GM12878 (cell line): ENCODE data around the gene SELENOM.
"Not testable (repeated sequence)": the region's sequence is repeated elsewhere in the genome, so short reads cannot be mapped to it uniquely, and the experiment has no call there.

Experiments used
- ATF7 ChIP-seq: fragments of 450-650 bp; IDR thresholded peaks from 2 replicates; pipeline ENCODE4 v1.6.1; 2016; ENCODE audit warnings: low read depth, mild to moderate bottlenecking
- BMI1 ChIP-seq: fragments of 450-650 bp; IDR thresholded peaks from 2 replicates; pipeline ENCODE4 v1.6.1; 2016; ENCODE audit warnings: mild to moderate bottlenecking, moderate library complexity, borderline replicate concordance
- MXI1 ChIP-seq: fragments of 150-350 bp; IDR thresholded peaks from 2 replicates; pipeline ENCODE4 v1.6.1; 2011; ENCODE audit warnings: low read depth, mild to moderate bottlenecking, inconsistent platforms, low read length, improper control_type of control experiment
- RFX5 ChIP-seq: IDR thresholded peaks from 2 replicates; pipeline ENCODE4 v1.6.1; 2011; ENCODE audit warnings: low read depth, low read length, improper control_type of control experiment
- ZZZ3 ChIP-seq: IDR thresholded peaks from 2 replicates; pipeline ENCODE4 v1.6.1; 2011; ENCODE audit warnings: low read depth; ENCODE audit not compliant: control insufficient read depth, insufficient read length
- TF ChIP-seq, protein P1 (sequence below): IDR thresholded peaks from 2 replicates; pipeline ENCODE4 v1.6.1; 2011; ENCODE audit warnings: mild to moderate bottlenecking, low read depth, low read length, moderate library complexity; ENCODE audit not compliant: insufficient replicate concordance
- TF ChIP-seq, protein P2 (sequence below), 3 experiments: IDR thresholded peaks in 2 of 3; conservative IDR thresholded peaks in 1 of 3; 2 replicates each; pipeline ENCODE4 v1.5.1; 2011; ENCODE audit warnings: low read depth in 3 of 3, low read length in 3 of 3, mild to moderate bottlenecking in 3 of 3, control low read depth in 2 of 3, moderate library complexity in 2 of 3, inconsistent platforms in 1 of 3, mixed read lengths in 1 of 3; ENCODE audit not compliant: control insufficient read depth in 2 of 3, insufficient read depth in 1 of 3; ENCODE audit errors: extremely low read depth in 1 of 3
- TF ChIP-seq, protein P3 (sequence below): IDR thresholded peaks from 2 replicates; pipeline ENCODE4 v1.6.1; 2012; ENCODE audit warnings: mild to moderate bottlenecking, low read depth, low read length

DNA sequence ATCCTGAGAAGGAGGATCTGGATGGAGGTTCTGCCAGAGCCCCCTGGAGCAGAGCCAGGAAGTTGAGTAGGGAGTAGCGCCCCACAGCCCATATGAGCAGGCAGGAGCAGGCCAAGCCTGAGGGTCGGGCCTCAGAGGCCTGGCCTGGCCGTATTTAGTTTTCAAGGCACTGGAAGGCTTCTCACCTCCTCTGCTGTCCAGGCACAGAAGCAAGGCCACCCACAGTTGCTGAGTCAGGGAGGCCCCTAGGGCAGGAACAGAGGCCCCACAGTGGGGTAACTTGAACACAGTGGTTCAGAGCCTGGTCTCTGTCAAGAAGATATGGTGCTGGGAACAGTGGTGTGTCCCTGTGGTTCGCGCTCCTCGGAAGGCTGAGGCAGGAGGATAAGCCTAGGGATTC lies 47.7 kb downstream of the SELENOM start:
- TF ChIP-seq BMI1, RFX5, MXI1, ZZZ3, ATF7: not testable (repeated sequence)
- TF ChIP-seq, protein P1, sequence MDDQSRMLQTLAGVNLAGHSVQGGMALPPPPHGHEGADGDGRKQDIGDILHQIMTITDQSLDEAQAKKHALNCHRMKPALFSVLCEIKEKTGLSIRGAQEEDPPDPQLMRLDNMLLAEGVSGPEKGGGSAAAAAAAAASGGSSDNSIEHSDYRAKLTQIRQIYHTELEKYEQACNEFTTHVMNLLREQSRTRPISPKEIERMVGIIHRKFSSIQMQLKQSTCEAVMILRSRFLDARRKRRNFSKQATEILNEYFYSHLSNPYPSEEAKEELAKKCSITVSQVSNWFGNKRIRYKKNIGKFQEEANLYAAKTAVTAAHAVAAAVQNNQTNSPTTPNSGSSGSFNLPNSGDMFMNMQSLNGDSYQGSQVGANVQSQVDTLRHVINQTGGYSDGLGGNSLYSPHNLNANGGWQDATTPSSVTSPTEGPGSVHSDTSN, result not testable (repeated sequence)
- TF ChIP-seq, protein P2, sequence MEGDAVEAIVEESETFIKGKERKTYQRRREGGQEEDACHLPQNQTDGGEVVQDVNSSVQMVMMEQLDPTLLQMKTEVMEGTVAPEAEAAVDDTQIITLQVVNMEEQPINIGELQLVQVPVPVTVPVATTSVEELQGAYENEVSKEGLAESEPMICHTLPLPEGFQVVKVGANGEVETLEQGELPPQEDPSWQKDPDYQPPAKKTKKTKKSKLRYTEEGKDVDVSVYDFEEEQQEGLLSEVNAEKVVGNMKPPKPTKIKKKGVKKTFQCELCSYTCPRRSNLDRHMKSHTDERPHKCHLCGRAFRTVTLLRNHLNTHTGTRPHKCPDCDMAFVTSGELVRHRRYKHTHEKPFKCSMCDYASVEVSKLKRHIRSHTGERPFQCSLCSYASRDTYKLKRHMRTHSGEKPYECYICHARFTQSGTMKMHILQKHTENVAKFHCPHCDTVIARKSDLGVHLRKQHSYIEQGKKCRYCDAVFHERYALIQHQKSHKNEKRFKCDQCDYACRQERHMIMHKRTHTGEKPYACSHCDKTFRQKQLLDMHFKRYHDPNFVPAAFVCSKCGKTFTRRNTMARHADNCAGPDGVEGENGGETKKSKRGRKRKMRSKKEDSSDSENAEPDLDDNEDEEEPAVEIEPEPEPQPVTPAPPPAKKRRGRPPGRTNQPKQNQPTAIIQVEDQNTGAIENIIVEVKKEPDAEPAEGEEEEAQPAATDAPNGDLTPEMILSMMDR (IDR thresholded peaks at IDR 0.05 in 2 of 3, conservative IDR thresholded peaks at IDR 0.05 in 1 of 3; ENCODE audit: control insufficient read depth in 2 of 3, extremely low read depth in 1 of 3, insufficient read depth in 1 of 3, low read depth in 3 of 3, low read length in 3 of 3), result not testable (repeated sequence)
- TF ChIP-seq, protein P3, sequence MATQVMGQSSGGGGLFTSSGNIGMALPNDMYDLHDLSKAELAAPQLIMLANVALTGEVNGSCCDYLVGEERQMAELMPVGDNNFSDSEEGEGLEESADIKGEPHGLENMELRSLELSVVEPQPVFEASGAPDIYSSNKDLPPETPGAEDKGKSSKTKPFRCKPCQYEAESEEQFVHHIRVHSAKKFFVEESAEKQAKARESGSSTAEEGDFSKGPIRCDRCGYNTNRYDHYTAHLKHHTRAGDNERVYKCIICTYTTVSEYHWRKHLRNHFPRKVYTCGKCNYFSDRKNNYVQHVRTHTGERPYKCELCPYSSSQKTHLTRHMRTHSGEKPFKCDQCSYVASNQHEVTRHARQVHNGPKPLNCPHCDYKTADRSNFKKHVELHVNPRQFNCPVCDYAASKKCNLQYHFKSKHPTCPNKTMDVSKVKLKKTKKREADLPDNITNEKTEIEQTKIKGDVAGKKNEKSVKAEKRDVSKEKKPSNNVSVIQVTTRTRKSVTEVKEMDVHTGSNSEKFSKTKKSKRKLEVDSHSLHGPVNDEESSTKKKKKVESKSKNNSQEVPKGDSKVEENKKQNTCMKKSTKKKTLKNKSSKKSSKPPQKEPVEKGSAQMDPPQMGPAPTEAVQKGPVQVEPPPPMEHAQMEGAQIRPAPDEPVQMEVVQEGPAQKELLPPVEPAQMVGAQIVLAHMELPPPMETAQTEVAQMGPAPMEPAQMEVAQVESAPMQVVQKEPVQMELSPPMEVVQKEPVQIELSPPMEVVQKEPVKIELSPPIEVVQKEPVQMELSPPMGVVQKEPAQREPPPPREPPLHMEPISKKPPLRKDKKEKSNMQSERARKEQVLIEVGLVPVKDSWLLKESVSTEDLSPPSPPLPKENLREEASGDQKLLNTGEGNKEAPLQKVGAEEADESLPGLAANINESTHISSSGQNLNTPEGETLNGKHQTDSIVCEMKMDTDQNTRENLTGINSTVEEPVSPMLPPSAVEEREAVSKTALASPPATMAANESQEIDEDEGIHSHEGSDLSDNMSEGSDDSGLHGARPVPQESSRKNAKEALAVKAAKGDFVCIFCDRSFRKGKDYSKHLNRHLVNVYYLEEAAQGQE, result not testable (repeated sequence)
